ENCODE measurements around the gene SDHAF4.
"Not testable (repeated sequence)": the region's sequence is repeated elsewhere in the genome, so short reads cannot be mapped to it uniquely, and the experiment has no call there.

Gene SDHAF4

GRCh38 chr6:70566751-70567382, at the start of gene SDHAF4:
TSS of gene SDHAF4 (plus strand) at chr6:70566930. CDS start at chr6:70566941, 11 bp downstream.
- no peaks in the 10 kb centered on the region for H3K9me3 Mint-ChIP-seq
- H3K4me1 Mint-ChIP-seq (ENCODE audit: low read depth), result peaks cover 19% of the 10 kb centered on the region
- H3K36me3 Mint-ChIP-seq (ENCODE audit: low read depth), result peaks cover 12% of the 10 kb centered on the region
- H3K4me3 Mint-ChIP-seq, result peak within 1 kb of the TSS; percentile 90
- H3K27me3 Mint-ChIP-seq, result no peaks in the 10 kb centered on the region
- H3K27ac Mint-ChIP-seq, result peak within 1 kb of the TSS; percentile 89

- Mint-ChIP-seq H3K4me1 (ENCODE audit: low read depth) (peaks cover 5% of the 10 kb centered on the region), H3K27ac (no peak overlapping the region), H3K27me3 (no peaks in the 10 kb centered on the region), H3K4me3 (no peak overlapping the region), H3K9me3 (no peaks in the 10 kb centered on the region), H3K36me3 (ENCODE audit: low read depth) (no peaks in the 10 kb centered on the region)
Measured at GRCh38 chr6:70518723-70519122, 48.0 kb upstream of the SDHAF4 start.

DNA sequence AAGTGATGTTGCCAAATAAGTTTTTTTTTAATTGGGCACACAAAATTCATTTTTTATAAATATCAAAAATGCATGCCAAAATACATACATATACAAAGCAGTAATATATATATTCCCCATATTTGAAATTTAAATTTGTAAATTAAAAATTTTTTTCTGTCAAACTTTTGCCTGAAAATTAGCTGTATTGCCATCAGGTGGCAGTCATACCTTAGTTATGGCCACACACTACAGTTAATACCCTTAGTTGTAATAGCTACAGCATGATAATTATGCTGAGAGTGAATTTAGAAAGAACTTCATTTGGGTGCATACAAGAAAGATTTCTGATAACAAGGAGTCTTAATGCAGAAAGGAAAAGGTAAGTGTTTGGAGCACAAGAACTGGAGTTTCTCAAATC, 46.2 kb upstream of the SDHAF4 start:
- Mint-ChIP-seq H3K27ac (no peak overlapping the region), H3K36me3 (ENCODE audit: low read depth) (peaks cover 10% of the 10 kb centered on the region), H3K4me3 (no peak overlapping the region), H3K27me3 (no peaks in the 10 kb centered on the region), H3K4me1 (ENCODE audit: low read depth) (peaks cover 5% of the 10 kb centered on the region), H3K9me3 (no peaks in the 10 kb centered on the region)

GRCh38 chr6:70524721-70525286, 41.9 kb upstream of the SDHAF4 start:
- no peak overlapping the region for H3K4me3 Mint-ChIP-seq
- H3K27me3 Mint-ChIP-seq, result no peaks in the 10 kb centered on the region
- H3K27ac Mint-ChIP-seq, result no peak overlapping the region
- no peaks in the 10 kb centered on the region for H3K4me1 Mint-ChIP-seq (ENCODE audit: low read depth)
- peaks cover 17% of the 10 kb centered on the region for H3K36me3 Mint-ChIP-seq (ENCODE audit: low read depth)
- H3K9me3 Mint-ChIP-seq, result no peaks in the 10 kb centered on the region

- Mint-ChIP-seq H3K9me3 (no peaks in the 10 kb centered on the region), H3K27me3 (no peaks in the 10 kb centered on the region), H3K4me1 (ENCODE audit: low read depth) (no peaks in the 10 kb centered on the region), H3K36me3 (ENCODE audit: low read depth) (peaks cover 17% of the 10 kb centered on the region), H3K27ac (no peak overlapping the region), H3K4me3 (no peak overlapping the region)
Measured at GRCh38 chr6:70527071-70527737, 39.5 kb upstream of the SDHAF4 start.

GRCh38 chr6:70530023-70530422, 36.7 kb upstream of the SDHAF4 start:
- Mint-ChIP-seq H3K36me3 (ENCODE audit: low read depth) (peaks cover 20% of the 10 kb centered on the region), H3K27ac (no peak overlapping the region), H3K9me3 (no peaks in the 10 kb centered on the region), H3K4me1 (ENCODE audit: low read depth) (no peaks in the 10 kb centered on the region), H3K27me3 (no peaks in the 10 kb centered on the region), H3K4me3 (no peak overlapping the region)

DNA sequence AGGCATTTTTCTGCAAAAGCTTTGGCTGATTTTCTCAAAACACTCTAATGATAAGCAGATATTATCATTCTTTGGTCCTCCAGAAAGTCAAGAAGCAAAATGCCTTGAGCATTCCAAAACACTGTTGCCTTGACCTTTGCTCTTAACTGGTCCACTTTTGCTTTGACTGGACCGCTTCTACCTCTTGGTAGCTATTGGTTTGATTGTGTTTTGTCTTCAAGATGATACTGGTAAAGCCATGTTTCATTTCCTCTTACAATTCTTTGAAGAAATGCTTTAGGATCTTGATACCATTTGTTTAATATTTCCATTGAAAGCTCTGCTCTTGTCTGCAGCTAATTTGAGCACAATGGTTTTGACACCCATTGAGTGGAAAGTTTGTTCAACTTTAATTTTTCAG, 35.6 kb upstream of the SDHAF4 start:
- H3K4me1 Mint-ChIP-seq (ENCODE audit: low read depth), result no peaks in the 10 kb centered on the region

GRCh38 chr6:70537266-70537665, 29.5 kb upstream of the SDHAF4 start:
- Mint-ChIP-seq H3K27me3 (no peaks in the 10 kb centered on the region), H3K4me3 (no peak overlapping the region), H3K36me3 (ENCODE audit: low read depth) (peaks cover 19% of the 10 kb centered on the region), H3K4me1 (ENCODE audit: low read depth) (peaks cover 3% of the 10 kb centered on the region), H3K27ac (no peak overlapping the region), H3K9me3 (no peaks in the 10 kb centered on the region)

More for the DNA sequence above, 35.6 kb upstream of the SDHAF4 start:
- no peak overlapping the region for H3K4me3 Mint-ChIP-seq
- H3K27ac Mint-ChIP-seq, result no peak overlapping the region
- H3K36me3 Mint-ChIP-seq (ENCODE audit: low read depth), result peaks cover 15% of the 10 kb centered on the region
- no peaks in the 10 kb centered on the region for H3K27me3 Mint-ChIP-seq
- no peaks in the 10 kb centered on the region for H3K9me3 Mint-ChIP-seq

DNA sequence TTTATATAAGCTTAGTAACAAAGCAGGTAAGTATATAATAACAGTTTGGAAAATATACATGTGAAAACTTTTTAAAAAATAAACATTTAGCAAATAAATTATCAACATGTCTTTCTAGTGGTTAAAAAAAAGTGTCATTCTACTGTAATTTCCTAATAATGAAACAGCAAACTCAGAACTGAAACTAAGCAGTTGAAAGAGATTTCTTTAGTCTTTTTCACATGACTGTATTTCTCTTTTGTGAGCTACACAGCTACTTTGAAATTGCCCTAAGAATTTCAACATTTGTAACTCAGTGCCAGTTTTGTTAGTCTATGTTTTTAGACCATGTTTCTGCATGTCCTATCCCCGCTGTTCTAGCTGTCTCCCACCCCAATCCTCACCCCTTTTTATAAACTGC, 28.4 kb upstream of the SDHAF4 start:
- Mint-ChIP-seq H3K9me3 (no peaks in the 10 kb centered on the region), H3K4me1 (ENCODE audit: low read depth) (peaks cover 3% of the 10 kb centered on the region), H3K27me3 (no peaks in the 10 kb centered on the region), H3K27ac (no peak overlapping the region), H3K36me3 (ENCODE audit: low read depth) (peaks cover 15% of the 10 kb centered on the region), H3K4me3 (no peak overlapping the region)

DNA sequence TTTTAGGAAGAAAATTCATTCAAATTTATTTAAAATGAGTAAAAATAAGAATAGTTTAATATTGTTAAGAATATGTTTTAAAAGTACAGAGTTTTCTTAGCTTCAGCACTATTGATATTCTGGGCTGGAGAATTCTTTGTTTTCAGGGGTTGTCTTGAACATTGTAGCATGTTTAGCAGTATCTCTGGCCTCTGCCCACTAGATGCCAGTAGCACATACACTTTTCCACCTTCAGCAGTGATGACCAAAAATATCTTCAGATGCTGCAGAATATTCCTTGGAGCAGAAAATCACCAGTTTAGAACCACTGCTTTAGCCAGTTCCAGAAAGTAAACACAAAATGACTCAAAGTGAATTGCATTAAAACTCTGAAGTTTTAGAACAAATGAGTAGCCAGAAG, 19.4 kb upstream of the SDHAF4 start:
- Mint-ChIP-seq H3K4me1 (ENCODE audit: low read depth) (no peaks in the 10 kb centered on the region), H3K4me3 (no peak overlapping the region), H3K36me3 (ENCODE audit: low read depth) (no peaks in the 10 kb centered on the region), H3K27me3 (no peaks in the 10 kb centered on the region), H3K27ac (no peak overlapping the region), H3K9me3 (no peaks in the 10 kb centered on the region)

DNA sequence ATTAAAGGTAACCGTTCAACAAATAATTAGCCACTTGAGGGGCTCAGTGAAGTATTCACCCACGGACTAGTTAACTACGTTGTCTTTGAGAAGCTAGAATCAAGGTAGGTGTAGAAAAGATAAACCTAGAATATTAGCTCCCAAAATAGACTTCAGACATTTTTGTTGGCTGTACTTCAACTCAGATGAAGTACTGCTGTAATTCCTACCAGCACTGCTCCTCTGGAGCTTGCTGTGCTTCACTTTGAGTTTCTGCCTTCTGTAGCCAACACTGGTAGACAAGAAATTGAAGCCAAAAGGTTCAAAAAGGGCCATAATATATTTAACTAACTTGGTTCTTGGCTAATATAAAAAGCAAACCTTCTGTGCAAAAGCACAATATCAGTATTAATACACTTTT, 18.8 kb upstream of the SDHAF4 start:
- H3K9me3 Mint-ChIP-seq, result no peaks in the 10 kb centered on the region
- no peak overlapping the region for H3K27ac Mint-ChIP-seq
- H3K4me1 Mint-ChIP-seq (ENCODE audit: low read depth), result no peaks in the 10 kb centered on the region
- no peaks in the 10 kb centered on the region for H3K27me3 Mint-ChIP-seq
- H3K4me3 Mint-ChIP-seq, result no peak overlapping the region
- no peaks in the 10 kb centered on the region for H3K36me3 Mint-ChIP-seq (ENCODE audit: low read depth)

- no peaks in the 10 kb centered on the region for H3K4me1 Mint-ChIP-seq (ENCODE audit: low read depth)
- H3K27me3 Mint-ChIP-seq, result no peaks in the 10 kb centered on the region
- no peak overlapping the region for H3K27ac Mint-ChIP-seq
- H3K9me3 Mint-ChIP-seq, result no peaks in the 10 kb centered on the region
- no peaks in the 10 kb centered on the region for H3K36me3 Mint-ChIP-seq (ENCODE audit: low read depth)
- H3K4me3 Mint-ChIP-seq, result no peak overlapping the region
Measured at GRCh38 chr6:70549327-70549726, 17.4 kb upstream of the SDHAF4 start.

DNA sequence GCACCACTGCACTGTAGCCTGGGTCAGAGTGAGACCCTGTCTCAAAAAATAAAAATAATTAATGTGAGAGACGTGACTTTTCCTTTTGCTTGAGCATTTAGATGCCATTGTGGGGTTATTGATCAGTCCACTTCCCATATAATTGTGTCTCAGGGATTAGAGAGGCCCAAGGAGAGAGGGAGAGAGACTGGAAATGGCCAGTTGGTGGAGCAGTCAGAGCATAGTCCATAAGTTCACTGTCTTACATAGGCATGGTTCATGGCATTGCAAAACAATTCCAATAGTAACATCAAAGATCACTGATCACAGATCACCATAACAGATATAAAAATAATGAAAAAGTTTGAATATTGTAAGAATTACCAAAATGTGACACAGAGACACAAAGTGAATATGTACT, 15.2 kb upstream of the SDHAF4 start:
- H3K36me3 Mint-ChIP-seq (ENCODE audit: low read depth), result no peaks in the 10 kb centered on the region
- H3K27me3 Mint-ChIP-seq, result no peaks in the 10 kb centered on the region
- H3K9me3 Mint-ChIP-seq, result no peaks in the 10 kb centered on the region
- no peak overlapping the region for H3K4me3 Mint-ChIP-seq
- H3K4me1 Mint-ChIP-seq (ENCODE audit: low read depth), result no peaks in the 10 kb centered on the region
- H3K27ac Mint-ChIP-seq, result no peak overlapping the region

DNA sequence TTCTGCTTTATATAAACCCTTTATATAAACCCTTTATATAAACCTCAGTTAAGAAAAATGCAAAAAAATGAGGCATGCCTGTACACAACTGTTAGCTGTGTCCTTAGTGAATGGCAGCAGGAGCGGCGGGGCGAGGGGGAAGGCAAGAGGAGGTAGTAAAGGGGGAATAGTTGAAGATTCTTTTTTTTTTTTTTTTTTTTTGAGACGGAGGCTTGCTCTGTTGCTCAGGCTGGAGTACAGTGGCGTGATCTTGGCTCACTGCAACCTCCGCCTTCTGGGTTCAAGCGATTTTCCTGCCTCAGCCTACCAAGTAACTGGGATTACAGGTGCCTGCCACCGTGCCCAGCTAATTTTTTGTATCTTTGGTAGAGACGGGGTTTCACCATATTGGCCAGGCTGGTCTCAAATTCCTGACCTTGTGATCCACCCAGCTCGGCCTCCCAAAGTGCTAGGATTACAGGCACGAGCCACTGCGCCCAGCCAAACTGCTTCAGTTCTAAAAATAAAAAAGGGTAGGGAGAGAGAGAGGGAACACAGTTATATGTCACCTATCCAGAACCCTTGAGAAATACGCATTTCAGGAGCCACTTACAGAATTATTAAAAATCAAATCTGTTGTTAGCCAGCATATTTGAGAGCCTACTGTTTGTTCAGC, 14.3 kb upstream of the SDHAF4 start:
- H3K4me1 Mint-ChIP-seq (ENCODE audit: low read depth); H3K4me3 Mint-ChIP-seq; H3K36me3 Mint-ChIP-seq (ENCODE audit: low read depth); H3K27ac Mint-ChIP-seq; H3K27me3 Mint-ChIP-seq; H3K9me3 Mint-ChIP-seq: not testable (repeated sequence)

GRCh38 chr6:70552974-70553373, 13.8 kb upstream of the SDHAF4 start:
- peaks cover 11% of the 10 kb centered on the region for H3K4me1 Mint-ChIP-seq (ENCODE audit: low read depth)
- peaks cover 4% of the 10 kb centered on the region for H3K36me3 Mint-ChIP-seq (ENCODE audit: low read depth)
- H3K9me3 Mint-ChIP-seq, result no peaks in the 10 kb centered on the region
- H3K4me3 Mint-ChIP-seq, result no peak overlapping the region
- H3K27ac Mint-ChIP-seq, result no peak overlapping the region
- no peaks in the 10 kb centered on the region for H3K27me3 Mint-ChIP-seq
